ENCODE results near the gene OR2A7.
"Not testable (repeated sequence)": the region's sequence is repeated elsewhere in the genome, so short reads cannot be mapped to it uniquely, and the experiment has no call there.

DNA sequence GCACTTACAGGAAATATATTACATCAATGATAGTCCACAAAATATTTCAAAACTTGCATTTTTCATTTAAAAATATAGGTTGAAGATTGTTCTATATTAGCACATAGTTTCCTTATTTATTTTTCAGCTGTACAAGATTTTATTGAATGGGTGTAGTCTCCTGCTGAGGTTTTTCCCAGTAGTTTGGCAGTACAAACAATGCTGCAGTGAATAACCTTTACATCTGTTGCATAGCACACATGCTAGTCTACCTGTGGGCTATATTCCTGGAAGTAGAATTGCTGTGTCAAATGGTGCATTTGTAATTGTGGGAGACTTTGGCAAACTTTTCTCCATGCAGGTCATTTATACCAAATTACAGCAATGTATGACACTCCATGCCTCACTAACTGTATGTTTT is 44.1 kb downstream of the OR2A7 start:
- TF ChIP-seq, protein P1, sequence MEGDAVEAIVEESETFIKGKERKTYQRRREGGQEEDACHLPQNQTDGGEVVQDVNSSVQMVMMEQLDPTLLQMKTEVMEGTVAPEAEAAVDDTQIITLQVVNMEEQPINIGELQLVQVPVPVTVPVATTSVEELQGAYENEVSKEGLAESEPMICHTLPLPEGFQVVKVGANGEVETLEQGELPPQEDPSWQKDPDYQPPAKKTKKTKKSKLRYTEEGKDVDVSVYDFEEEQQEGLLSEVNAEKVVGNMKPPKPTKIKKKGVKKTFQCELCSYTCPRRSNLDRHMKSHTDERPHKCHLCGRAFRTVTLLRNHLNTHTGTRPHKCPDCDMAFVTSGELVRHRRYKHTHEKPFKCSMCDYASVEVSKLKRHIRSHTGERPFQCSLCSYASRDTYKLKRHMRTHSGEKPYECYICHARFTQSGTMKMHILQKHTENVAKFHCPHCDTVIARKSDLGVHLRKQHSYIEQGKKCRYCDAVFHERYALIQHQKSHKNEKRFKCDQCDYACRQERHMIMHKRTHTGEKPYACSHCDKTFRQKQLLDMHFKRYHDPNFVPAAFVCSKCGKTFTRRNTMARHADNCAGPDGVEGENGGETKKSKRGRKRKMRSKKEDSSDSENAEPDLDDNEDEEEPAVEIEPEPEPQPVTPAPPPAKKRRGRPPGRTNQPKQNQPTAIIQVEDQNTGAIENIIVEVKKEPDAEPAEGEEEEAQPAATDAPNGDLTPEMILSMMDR (conservative IDR thresholded peaks at IDR 0.05 in 1 of 2, IDR thresholded peaks at IDR 0.05 in 1 of 2; ENCODE audit: low read depth in 1 of 2, low read length in 2 of 2), result not testable (repeated sequence)
- TF ChIP-seq EZH2 (IDR thresholded peaks at IDR 0.05; ENCODE audit: low read length, missing control alignments), result not testable (repeated sequence)
